Measurements from ENCODE around the gene POU3F1.

The POU3F1 gene

DNA sequence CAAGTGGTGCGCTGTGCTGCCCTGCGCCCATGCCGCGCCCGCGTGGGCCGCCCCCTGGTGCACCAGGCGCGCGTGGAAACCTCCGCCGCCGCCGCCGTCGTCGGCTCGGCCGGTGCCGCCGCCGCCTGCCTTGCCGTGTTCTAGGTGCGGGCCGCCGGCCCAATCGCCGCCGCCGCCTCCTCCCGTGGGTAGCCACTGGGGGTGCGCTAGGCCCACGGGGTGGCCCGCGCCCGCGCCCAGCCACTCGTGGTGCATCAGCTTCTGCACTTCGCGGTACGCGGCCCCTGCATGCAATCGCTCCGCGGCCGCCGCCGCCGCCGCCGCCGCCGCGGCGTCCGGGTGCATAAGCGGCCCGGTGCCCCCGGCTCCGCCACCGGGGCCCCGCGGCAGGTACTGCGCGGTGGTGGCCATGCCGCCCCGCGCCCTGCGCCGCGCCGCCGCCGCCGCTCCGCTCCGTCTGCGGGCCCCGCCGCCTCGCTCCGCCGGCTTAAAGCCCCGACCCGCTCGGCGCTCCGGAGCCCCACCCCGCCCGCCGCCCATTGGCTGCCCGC lies at the start of gene POU3F1:
POU3F1 (minus strand) TSS at position 461 of the 551 bp plus-strand sequence; CDS start at position 411, 50 bp downstream.
- DNase-seq, result no peak

DNA sequence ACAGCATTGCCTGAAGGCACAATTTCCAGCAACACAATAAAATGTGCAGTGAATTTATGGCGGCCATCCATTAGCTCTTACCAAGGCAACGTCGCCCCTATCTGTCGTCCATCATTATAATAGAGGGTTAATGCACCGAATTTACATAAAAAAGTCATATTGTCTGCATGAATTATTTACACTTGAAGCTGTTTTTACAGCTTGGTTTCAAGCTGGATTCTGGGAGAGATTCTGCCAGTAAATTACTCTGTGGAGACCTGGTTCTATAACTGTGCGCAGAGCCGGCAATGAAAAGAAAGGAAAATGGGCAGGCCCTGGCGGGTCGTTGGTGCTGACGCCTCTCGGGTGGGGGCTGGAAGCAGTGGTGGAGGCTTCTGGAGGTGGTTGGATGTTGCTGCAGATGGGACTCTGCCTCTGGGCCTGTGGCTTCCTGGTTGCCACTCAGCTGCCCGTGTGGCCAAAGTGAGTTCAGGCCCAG lies 48.9 kb upstream of the POU3F1 start:
- no peak for DNase-seq

DNA sequence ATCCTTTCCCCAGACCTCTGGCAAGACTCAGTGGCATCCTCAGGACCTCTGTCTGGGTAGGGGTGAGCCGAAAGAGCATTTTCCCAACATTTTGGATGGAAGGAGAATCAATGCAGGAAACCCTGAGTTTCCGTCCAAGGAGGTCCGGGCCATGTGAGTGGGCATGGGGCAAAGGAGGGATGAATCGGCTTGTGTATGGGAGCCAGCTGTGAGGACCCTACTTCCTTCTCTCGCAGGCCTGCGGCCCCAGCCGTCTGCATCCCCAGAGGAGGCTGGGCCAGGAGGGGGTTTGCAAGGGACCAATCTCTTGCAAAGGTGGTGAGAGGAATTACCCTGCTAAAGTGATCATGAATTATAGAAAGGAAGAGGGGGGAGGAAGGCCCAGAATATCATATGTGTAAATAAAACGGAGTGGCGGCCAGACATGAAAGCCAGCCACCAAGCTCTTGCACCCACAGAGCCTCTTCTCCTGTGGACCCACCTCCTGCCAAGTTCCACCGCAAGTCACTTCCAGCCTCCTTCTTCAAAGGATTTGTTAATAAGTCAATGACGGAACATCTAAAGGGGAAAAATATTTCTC lies 48.2 kb upstream of the POU3F1 start:
- no peak for DNase-seq

DNA sequence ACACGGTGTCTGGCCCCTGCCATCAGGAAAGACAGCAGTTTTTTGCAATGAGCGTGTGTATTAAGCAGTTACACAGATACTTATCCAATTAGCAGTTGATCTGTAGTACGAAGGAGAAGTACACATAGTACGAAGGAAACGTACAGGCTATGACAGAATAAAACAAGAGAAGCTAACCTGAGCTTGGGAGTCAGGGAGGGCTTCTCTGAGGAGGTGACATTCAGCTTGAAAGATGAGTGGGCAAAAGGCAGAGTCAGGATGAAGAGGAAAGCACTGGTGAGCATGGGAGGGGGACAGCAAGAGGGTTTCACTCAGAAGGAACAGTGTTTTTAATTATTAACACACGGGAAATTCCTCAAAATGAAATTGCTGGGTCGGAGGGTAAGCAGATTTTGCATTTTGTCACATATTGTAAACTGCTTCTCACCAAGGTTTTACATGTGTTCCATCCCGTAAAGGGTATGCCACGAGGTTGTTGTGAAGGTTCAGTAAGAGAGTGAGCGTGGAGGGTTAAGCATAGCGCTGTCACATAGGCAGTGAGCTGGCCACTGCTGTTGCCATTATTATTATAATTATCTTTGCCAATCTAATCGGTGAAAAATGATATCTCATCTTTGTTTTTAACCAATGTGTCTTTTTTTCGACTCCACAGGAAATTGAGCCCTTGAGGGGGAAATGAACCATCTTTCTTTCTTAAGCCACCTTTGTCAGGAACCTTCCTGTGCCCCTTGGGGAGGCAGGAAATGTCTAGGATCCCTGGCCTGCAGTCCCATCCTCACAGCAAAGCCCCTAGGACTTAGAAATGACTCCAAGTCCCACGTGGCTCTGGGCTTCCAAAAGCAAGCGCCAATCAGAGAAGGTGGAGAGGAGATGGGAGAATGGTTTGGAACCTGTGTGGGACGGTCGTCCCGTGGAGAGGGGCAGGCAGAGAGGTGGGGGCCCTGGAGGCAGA lies 47.3 kb upstream of the POU3F1 start:
- no peak for DNase-seq

DNA sequence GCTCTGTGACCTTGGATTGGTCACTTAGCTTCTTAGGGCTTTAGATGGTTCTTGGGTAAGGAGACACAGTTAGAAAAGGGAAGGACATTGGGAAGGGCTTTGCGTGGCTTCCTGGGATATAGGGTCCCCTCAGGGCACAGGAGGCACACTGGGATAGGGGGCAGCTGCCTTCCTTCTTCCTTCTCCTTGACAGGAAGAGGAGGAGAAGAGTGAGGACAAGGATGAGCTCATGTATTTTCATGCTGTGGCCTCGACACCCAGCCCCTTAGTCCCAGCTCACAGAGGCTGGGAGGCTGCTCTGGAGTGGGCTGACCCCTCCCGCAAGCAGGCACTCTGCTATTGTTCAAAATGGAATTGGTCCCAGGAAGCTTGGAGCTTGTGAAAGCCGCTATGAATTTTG lies 45.7 kb upstream of the POU3F1 start:
- DNase-seq, result no peak

DNA sequence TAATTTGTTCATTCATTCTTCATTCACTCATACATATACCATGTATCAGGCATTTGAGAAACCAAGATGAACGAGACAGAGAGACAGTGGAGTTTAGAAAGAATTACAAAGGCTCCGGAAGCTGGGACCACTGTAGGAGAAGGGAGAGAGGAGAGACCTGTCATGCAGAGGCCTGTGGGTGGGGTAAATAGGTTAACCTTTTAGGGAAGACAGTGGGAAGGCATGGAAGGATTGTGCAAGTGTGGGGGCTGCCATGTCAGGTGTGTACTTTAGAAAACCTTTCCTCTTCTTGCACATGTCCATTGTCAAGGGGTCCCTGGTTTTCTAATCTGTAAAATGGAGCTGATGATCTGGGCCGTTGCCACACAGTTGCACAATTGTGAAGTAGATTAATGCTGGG lies 44.2 kb upstream of the POU3F1 start:
- DNase-seq, result no peak

DNA sequence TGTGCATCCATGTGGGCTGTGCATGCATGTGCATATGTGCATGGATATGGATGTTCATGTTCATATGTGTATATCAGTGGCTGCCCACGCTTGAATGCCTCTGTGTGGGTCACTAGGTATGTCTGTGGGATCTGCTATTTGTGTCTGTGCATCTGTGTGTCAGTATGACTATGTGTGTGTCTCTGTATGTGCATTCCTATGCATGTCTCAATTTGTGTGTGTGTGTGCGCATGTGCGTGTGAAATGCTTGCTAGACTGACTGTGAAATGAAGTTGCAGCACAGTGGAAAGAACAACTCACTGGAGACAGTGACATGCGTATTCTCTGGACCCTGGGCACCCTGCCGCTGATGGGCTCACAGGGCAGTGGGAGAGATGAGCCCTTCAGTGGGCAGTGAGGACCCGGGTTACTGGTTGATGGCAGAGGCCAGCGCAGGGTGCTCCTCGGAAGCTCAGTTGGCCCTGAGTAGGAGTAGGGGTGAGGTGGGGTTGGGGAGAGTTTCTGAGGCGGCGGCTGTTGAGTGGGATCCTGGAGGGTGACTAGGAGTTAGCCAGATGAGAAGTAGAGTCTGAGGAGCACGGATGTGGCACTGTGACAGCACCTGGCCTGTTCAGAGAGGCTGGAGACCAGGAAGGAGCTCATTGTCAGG lies 43.2 kb upstream of the POU3F1 start:
- no peak for DNase-seq

DNA sequence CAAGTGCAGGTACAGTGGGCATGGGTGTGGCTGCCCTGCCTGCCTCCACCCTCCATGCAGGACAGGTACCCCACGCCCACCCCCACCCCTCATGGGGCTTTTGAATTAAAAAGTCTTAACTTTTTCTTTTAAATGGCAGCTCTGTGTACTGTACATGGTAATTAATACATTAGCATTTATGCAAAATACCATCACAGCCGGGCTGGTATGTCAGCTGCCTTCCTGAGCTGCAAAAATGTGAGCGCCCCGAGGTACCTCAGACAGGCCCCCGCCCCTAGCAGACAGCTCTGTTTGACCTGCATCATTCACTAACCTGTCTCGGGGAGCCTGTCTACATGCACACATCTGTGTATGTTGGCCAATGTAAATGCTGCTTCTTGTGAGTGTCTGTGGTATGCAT lies 42.2 kb upstream of the POU3F1 start:
- DNase-seq, result no peak

DNA sequence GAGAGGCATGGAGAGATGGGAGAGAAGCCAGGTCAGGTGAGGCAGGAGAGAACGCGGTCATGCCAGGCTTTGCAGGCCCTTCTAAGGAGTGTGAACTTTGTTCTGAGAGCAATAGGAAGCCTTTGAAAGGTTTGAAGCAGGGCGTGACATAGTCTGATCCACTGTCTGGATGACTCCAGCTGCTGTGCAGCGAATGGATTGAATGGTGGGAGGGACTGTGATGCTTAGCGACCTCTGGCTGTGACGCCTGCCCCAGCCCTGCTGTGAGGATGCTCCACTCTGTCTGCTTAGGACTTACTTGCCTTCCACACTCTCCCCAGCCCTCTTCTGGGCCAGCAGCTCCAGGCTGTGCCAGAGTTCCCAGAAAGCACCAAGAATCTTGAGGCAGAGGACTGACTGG lies 41.8 kb upstream of the POU3F1 start:
- no peak for DNase-seq

DNA sequence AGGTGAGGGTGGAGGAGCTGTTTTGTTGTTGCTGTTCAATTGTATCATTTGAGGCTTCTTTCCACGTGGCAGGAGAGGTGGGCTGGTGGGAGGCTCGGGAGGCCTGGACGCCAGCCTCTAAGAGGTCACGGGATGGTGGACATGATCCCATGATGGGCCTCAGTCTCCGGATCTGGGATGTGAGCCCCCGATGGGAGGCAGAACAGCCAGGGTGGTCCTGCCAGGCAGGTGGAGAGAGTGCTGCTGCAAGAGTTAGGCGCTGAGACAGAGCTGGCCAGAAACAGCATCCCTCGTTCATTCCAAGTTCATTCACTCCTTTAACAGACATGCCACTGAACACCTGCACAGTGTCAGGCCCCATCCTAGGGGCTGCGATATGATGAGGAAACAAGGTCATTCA lies 41.1 kb upstream of the POU3F1 start:
- DNase-seq, result no peak

DNA sequence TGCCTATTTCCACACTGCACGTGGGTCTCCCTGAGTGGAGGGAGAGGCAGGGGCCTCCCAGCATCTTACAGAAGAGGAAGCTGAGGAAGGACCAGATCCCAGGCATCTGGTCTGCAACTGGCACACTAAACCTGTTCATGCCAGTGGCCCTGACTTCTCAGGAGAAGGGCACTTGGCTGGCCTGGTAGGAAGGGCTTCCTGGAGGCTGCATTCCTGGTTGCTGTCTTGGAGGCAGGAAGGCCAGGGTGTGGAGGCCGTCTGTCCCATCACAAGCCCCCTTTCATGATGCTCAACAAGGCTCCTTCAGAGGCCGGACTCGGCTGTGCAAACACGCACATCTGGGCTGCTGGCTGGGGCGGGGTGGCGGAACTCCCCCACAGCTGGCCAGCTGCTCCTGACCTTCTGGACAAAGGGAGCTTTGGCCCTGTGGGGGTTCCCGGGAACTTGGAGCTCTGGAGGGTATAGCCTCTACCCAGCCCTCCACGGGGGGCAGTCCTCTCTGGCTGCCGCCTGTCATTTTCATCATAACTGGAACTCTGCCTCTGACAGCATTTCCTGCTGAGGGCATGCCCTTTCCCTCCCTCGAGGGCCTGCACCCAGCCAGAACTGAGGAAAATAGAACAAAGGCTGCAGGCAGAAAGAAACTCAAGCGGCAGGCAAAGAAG lies 39.2 kb upstream of the POU3F1 start:
- DNase-seq, result no peak

DNA sequence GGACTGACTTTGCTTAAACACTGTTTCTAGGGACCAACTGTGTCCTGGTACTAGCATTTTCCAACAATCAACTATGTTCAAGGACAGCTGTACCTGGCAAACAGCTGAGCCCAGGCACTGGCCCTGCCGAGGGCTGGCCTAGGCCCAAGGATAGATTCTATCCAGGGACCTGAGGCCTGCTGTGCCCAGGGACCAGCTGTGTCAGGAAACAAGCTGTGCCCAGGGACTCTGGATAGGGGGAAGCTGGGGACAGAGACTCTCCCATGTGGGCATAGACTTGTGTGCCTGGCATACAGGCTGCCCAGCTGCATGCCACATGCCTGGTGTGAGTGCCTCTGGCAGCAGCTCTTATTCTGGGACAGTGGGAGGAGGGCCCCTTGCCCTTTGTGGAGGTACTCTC lies 38.1 kb upstream of the POU3F1 start:
- no peak for DNase-seq

DNA sequence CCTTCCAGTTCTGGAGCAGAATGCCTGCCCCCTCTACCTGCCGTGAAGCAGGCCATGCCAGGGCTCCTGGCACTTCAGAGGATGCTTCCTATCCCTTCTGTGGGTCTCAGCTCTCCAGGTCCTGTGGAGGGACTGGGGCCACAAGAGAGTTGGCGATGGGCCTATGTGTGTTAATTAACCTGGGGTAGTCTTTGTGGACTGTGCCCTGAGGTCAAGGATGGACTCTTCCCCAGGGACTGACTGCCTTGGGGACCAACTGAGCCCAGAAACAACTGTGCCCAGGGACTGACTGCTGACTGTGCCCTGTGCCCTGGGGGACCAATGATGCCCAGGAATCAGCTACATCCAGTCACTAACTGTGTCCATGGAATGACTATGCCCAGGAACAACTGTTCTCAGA lies 37.5 kb upstream of the POU3F1 start:
- no peak for DNase-seq

DNA sequence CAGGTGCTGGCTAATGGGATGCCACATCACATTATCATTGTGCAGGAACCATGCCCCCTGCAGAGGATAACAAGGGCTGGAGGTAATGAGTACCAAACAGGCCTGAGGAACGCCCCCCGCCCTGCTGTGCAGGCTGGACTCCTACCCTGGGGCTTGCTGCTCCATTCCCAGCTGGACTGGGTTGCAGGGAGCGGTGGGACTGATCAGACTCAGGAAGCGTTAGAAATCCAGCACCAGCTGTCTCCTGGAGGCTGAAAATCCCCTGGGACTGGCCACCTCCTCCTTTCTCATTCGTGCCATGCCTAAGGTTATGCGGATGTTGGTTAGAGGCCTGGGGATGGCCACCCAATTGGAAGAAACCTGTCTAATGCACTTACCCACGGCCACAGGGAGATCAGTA lies 36.9 kb upstream of the POU3F1 start:
- no peak for DNase-seq

DNA sequence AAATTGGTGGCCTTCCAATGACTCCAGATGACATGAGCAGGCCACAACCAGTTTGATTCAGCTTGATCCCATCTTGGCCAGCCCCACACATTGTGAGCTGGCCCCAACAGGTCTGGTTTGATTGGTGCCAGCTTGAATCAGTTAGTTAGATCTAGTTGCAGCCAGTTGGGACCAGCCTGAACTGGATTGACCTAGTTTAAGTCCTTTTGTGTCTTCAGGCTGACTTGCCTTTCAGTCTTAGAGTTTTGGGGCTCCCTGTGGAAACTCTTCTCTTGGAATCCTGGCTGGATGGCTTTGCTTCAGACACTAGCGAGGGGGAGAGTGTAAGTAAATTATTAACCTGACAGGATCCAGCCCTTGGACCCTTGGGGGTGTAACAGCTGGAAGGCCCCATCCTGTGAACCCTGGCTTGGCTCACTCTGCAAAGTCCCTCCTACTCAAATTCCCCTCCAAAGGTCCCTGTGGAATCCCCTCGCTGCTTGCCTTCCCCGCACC lies 36.2 kb upstream of the POU3F1 start:
- no peak for DNase-seq

DNA sequence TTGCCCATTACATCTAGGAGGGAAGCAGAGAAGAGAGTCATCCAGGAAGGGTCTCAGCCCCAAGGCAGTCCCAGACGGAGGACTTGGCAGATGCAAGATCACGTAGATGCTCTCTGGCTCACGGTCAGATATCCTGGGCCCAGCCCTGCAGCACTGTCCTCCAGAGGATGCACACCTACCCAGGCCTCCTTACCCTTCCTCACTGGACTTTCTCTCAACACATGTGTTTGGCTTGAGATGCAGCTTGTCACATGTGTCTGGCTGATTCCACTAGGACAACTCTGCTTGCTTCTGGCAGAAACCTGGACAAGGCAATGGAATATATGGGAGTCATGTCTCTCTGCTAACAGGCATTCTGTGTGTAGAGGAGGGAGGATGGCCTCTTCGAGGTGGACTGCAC lies 32.4 kb upstream of the POU3F1 start:
- no peak for DNase-seq

DNA sequence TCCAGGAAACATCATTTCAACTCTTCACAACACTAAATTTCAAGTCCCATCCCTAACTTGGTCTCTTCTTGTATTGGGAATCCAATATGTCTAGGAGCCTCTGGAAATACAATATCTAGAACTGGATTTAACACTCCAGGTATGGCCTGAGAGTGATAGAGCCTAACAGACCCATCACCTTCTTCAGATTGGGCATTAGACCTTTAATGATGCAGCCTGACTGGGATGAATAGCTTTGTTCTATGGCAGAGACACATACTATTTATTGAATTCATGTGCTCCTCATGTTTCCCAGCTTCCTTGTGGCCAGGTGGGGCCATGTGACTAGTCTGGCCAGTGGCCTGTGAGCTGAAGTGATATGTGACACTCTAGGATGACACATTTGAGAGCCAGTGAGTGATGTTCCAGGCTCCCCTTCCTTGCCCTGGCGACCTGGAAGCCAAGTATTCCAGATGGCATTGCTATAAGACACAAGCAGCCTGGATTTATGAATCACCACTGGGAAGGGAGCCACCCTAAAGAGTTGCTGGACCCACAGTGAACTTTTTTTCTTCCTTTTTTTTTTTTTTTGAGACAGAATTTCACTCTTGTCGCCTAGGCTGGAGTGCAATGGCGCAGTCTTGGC lies 31.0 kb upstream of the POU3F1 start:
- no peak for DNase-seq

DNA sequence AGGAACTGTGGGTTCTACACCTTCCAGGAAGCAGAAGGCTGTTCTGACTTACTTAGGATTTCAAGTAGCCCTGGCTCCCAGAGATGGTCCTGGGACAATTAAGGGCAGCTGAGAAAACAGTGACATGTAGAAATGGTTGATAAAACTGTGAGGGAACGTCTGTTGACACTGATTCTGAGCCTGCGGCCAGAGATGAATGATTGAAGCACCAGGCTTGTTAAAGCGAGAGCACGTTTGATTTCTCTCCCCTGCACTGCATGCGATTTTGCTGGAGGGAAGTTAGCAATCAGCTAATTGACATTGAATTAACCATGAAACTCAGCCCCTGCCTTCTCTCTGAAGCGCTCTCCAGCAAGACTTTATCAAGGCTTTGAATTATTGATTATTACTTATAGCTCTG lies 29.9 kb upstream of the POU3F1 start:
- DNase-seq, result no peak

DNA sequence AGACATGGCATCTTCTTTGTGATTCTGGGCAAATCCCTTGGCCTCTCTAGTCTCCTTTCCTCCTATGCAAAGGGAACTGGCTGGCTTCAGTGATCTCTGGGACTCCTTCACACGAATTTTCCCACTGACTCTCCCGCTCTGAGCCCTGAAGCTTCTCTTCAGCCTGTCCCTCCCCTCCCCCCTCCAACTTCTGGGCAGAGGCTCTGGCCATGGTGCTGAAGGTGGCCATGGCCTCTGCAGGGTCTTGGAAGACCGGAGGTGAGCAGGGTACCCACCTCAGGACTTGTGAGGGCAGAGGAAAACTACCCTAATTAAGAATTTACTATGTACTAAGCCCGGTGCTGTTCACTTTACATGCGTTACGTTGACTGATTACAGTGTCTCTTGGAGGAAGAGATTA lies 29.4 kb upstream of the POU3F1 start:
- DNase-seq, result peak; percentile 63

DNA sequence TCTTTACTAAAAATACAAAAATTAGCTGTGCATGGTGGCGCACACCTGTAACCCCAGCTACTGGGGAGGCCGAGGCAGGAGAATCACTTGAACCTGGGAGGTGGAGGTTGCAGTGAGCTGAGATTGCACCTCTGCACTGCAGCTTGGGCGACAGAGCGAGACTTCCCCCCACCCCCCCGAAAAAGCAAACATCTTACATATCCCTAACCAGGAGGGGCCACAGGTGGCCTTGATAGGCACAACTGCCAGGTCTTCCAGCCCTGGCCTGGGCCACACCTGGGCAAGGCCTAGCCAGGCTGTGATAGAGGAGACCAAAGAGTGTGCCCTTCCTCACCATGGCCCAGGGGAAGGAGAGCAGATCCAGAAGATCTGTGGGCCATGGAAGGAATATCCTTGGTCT lies 28.6 kb upstream of the POU3F1 start:
- no peak for DNase-seq

DNA sequence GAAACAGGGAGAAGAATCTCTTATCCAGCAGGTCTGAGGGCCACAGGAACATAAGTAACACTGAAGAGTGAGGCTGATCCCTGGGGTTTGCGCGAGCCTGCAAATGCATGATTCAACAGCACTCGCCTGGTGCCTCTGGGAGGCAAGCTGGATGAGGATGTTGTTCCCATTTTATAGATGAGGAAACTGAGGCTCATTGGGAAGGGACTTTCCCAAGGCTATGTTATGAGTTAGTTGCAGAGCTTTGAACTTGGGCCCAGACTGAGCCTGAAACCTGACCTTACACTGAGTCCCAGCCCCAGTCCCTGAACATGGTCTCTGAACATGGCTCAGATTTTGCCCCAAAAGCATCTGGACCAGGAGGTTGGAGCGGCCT lies 27.7 kb upstream of the POU3F1 start:
- no peak for DNase-seq

DNA sequence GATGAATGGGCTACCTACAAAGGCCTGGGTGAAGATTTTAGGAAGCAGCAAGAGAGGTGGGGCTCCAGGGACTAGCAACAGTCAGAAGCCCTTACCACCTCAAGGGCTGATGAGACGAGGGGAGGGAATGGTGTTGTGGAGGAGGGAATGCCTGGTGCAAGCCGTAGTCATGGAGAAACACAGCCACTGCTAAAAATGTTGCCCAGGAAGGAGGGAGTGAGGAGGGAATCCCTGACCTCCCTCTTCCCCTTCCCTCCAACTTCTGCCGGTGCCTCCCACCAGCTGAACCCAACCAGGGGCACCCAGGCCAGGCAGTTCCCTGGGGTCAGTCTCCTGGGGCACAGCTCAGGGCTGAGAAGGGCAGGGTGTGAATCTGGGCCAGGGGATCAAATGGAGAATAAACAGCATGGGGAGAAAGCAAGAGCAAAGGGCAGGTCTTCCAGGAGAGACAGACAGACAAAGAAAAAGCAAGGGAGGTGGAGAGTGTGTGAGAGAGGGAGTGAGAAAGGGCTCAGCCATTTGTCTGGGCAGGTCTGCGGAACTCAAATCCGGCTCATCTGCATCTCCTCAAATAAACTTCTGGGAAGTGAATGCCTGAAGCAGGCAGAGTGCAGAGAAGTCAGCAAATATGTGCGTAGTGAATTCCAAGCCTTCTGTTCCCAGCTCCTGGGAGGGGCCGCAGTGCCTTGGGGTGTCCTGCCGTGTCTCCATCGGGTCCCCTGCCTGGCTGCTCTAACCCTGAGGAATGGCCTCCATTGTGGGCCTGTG lies 27.1 kb upstream of the POU3F1 start:
- no peak for DNase-seq

Measured in hematopoietic multipotent progenitor cell treated with erythropoietin and hydrocortisone succinate and interleukin-3 and kit ligand, for 4 days (in vitro differentiated cells).